Posterior cingulate gyrus (tissue), 11 donors: ENCODE results near the gene CCDC27.
A peak's percentile ranks its signal among the peaks of the same experiment; 100 is the strongest.

Experiments
- DNase-seq, 10 donors: peaks; one replicate each; pipeline versions ENCODE4 v3.0.0 to v3.0.0-alpha.2; 2020 to 2021; ENCODE audit warnings: mixed read lengths in 3 of 10
- intact Hi-C: fragments of 100-400 bp; cut with DNase I; formaldehyde crosslinking; loops from one replicate; pipeline ENCODE4 v1.15.1; 2023

Gene CCDC27

DNA sequence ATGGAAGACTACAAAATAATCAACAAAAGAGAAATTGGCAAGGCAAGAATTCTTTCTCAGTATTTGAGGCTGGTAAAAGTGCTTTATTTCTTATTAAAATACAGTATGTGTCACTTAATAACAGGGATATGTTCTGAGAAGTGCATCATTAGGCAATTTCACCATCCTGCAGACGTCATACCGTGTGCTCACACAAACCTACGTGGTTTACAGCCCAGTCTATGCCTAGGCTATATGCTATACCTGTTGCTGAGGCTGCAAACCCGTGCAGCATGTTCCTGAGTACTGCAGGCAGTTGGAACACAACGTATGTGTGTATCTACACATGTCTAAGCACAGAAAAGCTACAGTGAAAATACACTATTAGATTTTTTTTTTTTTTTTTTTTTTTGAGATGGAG is 2.7 kb upstream of the CCDC27 start:
- intact Hi-C loops, result no loop called here
- DNase-seq, result no peak

DNA sequence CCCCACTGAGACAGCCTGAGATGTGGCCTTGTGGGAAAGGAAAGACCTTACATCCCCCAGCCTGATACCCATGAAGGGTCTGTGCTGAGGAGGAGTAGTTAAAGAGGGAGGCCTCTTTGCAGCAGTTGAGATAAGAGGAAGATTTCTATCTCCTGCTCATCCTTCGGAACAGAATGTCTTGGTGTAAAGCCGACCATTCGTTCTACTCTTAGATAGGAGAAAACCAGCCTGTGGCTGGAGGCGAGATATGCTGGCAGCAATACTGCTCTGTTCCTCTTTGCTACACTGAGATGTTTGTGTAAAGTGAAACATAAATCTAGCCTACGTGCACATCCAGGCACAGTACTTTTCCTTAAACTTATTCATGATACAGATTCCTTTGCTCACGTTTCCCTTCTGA is 1.5 kb upstream of the CCDC27 start:
- peak in 1 of 10 donors; percentile 21 for DNase-seq
- intact Hi-C loops, result no loop called here

- peak in 1 of 10 donors; percentile 73 for DNase-seq
- intact Hi-C loops, result no loop called here
Observed at GRCh38 chr1:3753656-3754454, 1.6 kb downstream of the CCDC27 start.

- DNase-seq, result peak in 1 of 10 donors; percentile 79
- intact Hi-C loops, result no loop called here
Observed at GRCh38 chr1:3756394-3756793, 4.1 kb downstream of the CCDC27 start.

- DNase-seq, result peak in 2 of 10 donors; percentile 24 to 47
- intact Hi-C loops, result no loop called here
Observed at GRCh38 chr1:3759164-3759563, 6.9 kb downstream of the CCDC27 start.

GRCh38 chr1:3759796-3760195 is 7.5 kb downstream of the CCDC27 start:
- intact Hi-C loops, result no loop called here
- no peak for DNase-seq

DNA sequence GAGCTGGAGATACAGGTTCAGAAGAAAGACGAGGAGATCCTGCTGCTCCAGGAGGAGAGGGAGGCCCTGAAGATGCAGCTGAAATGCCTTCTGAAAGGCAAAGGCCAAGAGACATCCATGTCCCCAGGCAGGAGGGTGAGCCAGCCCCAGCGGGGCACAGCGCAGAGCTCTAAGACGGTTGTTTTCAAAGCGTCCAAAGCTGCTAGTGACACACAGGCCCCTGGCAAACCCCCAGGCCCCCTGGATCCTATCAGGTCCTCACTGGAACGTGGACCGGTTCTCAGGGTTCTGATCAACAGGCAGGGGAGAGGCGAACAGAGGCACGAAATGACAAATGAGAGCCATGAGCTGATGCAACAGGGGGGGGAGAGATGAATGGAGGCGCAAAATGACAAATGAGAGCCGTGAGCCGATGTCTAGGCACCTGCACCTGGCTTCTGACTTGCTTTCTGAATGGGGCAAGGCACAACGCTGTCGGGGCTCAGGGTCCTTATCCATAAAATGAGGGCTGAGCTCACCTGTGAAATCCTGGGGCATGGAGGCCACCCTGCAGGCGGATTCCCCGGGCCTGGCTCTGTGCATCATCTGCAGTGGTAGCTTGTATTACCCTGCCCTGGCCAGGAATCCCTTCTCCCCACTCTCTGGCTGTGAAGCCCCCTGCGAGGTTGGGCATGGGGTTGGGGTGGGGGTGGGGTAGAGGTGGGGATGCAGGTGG is 9.2 kb downstream of the CCDC27 start:
- DNase-seq, result peak in 1 of 10 donors; percentile 77

DNA sequence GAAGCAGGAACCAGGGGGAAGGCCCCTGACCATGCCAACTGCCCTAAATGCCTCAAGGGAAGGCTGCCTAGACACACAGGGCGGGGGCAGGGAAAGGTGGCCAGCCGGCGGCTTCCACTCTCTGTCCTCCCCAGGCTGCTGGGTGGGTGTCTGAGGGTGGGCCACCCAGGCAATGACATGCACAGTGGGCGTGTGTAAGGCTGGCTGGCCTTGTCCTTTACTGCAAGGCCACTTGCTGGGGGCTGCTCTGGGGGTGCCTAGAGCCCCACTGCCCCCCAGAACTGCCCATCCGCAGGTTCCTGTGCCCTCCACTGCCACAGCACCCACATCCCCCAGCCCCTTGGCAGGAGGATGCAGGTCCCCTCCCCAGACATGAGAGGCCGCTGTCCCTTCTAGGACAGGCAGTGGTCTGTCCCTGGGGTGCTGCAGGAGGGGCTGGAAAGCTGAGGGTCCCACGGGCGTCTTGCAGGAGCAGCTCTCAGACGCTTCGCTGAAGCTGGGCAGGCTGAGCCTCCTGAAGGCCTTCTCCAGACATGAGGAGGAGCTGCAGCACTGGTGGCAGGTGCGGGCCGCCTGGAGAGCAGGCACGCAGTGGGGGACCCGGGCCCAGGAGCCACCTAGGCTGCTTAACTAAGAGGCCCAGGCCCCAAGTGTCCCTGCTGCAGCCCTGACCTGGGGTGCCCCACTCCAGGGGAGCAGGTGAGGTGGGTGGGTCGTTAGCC is 10.1 kb downstream of the CCDC27 start:
- DNase-seq, result peak in 1 of 10 donors; percentile 59
- intact Hi-C loops, result no loop called here

More for the DNA sequence above, 9.2 kb downstream of the CCDC27 start:
- intact Hi-C loops, result no loop called here

DNA sequence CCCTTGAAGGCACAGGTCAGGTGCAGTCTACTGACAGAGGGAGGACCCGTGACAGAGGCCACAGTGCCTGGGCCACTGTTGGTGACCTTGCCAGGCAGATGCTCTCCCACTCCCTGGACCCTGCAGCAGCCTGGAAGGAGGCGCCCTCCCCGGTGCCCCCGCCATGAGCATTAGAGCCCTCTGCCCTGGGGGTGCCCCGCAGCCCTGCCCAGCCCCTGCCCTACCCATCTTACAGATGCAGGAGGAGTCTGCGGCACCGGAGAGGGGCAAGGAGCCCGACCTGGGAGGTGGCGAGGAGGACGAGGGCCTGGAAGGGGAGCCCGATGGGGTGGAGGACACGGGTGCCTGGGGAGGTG is 10.6 kb downstream of the CCDC27 start:
- intact Hi-C loops, result no loop called here
- DNase-seq, result no peak

DNA sequence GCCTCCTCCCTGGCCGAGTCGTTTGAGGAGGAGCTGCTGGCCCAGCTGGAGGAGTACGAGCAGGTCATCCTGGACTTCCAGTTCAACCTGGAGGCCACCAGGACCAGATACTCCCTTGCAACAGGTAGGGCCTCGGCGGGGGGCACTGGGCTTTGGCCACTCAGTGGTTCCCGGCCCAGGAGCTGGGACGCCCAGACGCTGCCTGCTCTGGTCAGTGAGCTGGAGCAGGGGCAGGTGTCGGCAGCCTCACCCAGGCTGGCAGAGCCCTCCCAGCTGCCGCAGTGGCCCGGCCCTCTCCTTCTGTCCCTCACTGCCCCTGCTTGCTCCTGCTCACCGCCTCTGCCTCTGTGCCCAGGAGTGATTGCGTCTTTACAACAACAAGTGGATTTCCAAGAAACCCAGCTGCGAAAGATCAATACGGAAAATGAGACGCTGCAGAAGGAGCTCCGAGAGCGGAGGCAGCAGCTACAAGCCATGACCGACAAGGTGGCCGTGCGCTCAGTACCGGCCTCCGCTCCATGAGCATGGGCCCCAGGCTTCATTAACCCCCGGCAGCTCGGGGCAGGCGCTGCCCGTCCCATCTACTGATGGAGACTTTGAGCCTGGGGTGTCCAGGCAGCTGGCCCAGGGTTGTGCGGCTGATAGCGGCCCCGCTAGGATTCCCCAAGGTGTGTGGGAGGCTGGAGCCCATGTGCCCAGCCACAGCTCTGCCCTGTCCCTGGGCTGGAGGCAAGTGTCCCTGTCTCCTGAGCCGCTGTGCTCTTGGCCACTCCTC is 11.3 kb downstream of the CCDC27 start:
- DNase-seq, result no peak
- intact Hi-C loops, result no loop called here

GRCh38 chr1:3767328-3767925 is 15.2 kb downstream of the CCDC27 start:
- intact Hi-C loops, result no loop called here

DNA sequence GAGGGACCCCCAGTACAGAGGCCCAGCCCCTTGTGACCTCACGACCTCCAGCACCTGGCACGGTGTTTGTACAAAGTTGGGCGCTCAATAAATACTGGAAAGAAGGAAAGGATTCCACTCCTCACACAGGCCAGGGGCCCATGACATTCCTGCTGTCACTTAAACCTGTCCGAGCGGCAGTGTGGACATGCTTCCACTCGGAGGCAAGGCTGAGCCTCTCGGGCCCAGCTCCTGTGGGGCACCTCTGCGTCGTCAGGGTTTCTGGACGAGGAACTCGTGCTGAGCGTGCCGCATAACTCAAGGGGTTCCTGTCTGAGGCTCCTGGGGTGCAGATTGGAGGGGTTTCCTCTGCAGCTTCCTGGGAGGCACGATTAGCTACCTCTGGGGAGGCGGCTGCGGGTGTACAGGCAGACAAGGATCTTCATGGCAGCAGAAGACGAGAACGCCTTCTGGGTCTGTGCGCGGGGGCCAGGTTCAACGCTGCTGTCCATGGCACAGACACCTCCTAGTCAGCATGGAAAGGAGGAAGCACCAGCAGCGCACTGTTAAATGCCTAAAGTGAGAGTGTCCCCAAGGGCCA is 16.7 kb downstream of the CCDC27 start:
- intact Hi-C loops, result no loop called here
- DNase-seq, result peak in 1 of 10 donors; percentile 59

More at GRCh38 chr1:3767328-3767925, 15.2 kb downstream of the CCDC27 start:
- no peak for DNase-seq

GRCh38 chr1:3770047-3770765 is 18.0 kb downstream of the CCDC27 start:
- intact Hi-C loops, result no loop called here
- DNase-seq, result peak in 1 of 10 donors; percentile 51

- intact Hi-C loops, result no loop called here
- DNase-seq, result no peak
Observed at GRCh38 chr1:3771108-3772026, 19.1 kb downstream of the CCDC27 start.

DNA sequence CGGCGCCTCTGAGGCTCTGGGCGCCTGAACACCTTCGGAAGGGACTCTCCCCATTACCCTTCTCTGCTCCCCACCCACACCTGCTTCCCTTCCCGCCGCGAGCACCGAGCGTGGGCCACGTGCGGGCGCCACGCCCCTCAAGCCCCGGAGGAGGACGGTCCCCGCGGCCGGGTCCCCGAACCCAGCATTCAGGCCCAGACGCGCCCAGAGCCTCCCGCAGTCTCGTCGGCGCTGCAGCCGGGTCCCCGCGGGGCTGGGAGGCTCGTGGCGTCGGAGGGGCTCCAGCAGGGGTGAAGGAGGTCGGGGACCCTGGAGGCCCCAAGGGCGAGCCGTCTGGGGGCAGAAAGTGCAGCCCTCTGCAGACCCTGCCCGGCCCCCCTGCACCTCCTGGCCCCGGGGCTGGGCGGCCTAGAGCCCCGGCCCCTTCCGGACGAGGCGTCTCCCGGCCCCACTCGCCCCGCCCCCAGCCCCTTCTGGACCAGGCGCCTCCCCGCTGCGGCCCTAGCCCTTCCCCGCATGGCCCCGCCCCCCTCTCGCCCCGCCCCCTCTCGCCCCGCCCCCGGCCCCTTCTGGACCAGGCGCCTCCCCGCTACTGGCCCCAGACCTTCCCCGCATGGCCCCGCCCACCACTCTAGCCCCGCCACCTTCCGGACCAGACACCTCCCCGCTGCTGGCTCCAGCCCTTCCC is 19.9 kb downstream of the CCDC27 start:
- DNase-seq, result peak in 8 of 10 donors; percentile 55 to 95 (median 65)
- intact Hi-C loops, result no loop called here

DNA sequence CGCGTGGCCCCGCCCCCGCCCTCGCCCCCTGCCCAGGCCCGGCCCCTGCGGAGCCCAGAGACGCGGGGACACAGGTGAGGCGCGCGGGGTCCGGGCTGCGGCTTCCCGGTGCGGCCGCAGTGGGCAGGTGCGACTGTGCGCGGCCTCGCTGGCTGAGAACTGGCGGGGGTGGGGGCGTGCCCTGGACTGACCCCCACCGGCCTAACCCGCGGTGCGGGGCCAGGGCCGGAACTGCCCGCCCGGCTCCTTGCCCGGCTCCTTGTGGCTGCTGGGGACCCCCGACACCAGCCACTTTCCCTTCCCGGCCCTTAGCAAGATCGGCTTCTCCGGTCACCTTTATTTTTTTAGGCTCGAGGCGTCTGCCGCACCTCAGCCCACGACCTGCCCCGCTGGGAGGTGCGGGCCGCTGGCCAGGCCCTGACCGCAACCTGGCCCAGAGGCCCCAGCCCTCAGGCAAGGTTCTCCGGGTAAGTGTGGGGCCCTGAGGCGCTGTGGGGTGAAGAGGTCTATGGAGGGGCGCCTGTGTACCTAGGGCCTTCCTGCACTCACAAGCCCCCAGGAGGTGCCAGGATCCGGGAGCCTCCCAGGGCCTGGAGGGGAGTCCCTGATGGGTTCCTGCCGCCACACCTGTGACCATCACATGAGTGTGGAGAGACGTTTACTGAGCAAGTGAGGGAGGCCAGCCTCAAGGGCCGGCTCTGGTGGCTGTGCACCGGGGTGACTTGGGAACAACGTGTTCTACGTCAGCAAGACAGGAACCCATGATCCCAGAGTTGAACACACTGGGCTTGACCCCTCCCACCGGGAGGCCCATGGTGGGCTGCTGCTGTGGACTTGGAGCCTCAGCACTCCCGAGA is 20.7 kb downstream of the CCDC27 start, which contains the start of gene SMIM1:
Gene SMIM1, plus strand, starts transcription at position 35 of the 857 bp plus-strand sequence. CDS start 2,625 bp downstream, outside the sequence.
- intact Hi-C loops, result no loop called here
- peak in 1 of 10 donors; percentile 73 for DNase-seq
